ENCODE data around the gene CCDC33.

CCDC33 gene

DNA sequence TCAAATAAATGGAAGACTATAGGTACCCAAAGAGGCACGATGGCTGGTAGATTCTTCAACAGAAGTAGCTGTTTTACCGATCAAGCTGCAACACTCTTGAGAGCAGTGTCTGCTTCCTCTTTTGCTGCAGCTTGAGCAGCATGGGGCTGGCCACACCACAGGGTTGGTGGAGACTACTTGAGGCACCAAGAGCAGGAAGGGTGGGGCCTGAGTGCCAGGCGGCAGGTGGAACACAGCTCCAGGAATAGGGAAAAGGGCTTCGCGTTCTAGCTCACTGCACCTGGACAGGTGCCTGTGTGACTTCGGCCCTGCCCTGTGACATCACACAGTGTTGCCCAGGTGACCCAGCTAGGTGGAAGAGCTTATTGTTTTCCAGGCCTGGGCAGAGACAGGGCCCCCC lies at the start of gene CCDC33:
TSS of gene CCDC33 (plus strand) at position 365 of the 400 bp plus-strand sequence. CDS start 394 bp downstream, outside the sequence.
- no peak for DNase-seq (ENCODE audit: low read depth in 2 of 2)

GRCh38 chr15:74188216-74188615 lies 47.9 kb upstream of the CCDC33 start:
- DNase-seq (ENCODE audit: low read depth in 2 of 2), result no peak

GRCh38 chr15:74191798-74192197 lies 44.3 kb upstream of the CCDC33 start:
- no peak for DNase-seq (ENCODE audit: low read depth in 2 of 2)

DNA sequence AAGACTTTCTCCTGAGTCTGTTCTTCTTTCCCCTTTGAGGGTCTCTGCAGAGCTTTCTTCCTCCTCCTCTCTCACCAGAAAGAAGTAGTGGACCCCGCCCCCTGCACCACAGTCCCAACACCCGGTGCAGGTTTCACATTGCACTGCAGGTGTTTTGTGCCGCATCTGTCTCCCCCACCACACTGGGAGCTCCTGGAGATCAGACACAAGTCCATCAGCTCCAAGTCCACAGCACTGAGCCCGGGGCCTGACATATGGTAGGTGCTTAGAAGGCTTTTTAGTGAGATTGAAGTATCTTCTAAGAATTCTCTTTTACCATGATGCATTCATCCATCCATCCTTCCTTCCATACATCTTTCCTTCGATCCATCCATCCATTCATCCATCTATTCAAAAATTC lies 43.4 kb upstream of the CCDC33 start:
- no peak for DNase-seq (ENCODE audit: low read depth in 2 of 2)

DNA sequence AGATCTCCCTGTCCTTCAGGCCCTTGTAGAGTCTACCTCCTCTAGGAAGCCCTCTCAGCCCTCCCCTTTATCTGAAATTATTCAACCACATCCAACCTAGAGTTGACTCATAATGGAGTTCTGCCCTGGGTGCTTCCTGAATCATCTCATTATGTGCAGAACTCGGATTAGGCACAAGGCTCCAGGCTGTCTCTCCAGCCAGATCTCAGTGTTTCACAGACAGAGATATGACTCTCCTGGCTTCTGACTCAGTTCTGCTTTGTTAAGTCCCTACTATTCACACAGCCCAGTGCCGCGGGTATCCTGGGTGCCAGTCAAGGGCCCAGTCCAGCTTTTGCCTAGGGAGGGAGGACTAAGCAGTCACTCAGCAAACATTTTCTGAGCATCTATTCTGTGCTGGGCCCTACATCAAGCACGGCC lies 42.8 kb upstream of the CCDC33 start:
- no peak for DNase-seq (ENCODE audit: low read depth in 2 of 2)

GRCh38 chr15:74193905-74194304 lies 42.2 kb upstream of the CCDC33 start:
- DNase-seq (ENCODE audit: low read depth in 2 of 2), result no peak

DNA sequence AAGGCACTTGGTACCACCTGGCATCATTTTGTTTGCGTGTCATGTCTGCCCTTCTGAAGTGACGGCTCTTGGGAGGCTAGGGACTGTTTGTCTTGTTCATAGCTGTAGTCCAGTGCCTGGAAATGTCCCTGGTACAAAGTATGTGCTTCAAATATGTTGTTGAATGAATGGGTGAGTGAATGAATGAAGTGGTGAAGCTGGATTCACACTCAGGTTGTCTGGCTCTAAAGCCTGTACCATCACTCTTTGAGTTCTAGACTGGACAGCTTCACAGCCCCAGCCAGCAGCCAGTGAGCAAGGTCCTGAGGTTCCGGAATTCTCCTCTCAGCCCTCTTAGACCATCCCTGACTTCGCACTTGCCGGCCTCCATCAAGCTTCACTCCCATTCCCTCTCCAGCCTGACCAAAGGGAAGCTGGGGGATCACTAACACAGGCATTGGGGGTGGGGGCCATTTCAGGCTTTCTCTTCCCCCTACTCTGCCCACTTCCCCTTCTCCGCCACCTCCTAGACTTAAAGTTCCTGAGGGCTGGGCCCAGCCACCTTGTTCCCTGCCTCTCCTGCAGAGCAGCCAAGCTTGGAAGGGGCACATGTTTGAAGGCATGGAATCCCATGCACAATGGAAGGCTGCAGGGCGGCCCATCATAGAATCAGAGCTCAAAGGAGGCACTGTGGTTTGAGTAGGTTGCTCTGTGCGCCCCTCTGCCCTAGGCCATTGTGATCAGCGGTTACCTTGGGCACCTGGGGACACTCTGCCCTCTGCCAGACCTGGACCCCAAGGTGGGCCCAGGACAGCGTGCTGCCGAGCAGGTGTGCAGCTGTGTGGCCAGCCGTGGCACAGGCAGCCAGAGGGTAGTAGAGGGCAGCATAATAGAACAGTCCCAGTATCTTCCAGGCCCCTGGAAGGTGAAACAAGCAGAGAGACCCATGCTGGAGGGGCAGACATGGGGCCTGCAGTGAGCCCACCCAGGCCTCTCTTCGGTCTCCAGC lies 41.3 kb upstream of the CCDC33 start:
- no peak for DNase-seq (ENCODE audit: low read depth in 2 of 2)

DNA sequence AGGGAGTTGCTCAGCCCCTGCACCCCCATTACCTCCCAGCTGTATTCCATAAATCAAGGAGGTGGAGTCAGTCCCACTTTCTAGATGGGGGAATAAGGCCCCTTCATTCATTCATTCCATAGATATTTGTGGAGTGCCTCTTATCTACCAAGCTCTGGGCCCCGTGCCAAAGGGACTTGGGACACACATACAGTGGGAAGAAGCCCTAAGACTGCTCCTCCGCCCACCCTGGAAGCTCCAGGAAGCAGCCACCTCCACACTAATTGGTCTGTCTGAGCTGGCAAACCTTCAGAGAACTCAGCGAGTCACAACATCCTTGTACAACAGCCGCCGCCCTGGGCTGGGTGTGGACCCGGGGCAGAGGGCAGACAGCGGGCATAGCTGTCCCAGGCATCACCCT lies 40.0 kb upstream of the CCDC33 start:
- DNase-seq (ENCODE audit: low read depth in 2 of 2), result no peak

DNA sequence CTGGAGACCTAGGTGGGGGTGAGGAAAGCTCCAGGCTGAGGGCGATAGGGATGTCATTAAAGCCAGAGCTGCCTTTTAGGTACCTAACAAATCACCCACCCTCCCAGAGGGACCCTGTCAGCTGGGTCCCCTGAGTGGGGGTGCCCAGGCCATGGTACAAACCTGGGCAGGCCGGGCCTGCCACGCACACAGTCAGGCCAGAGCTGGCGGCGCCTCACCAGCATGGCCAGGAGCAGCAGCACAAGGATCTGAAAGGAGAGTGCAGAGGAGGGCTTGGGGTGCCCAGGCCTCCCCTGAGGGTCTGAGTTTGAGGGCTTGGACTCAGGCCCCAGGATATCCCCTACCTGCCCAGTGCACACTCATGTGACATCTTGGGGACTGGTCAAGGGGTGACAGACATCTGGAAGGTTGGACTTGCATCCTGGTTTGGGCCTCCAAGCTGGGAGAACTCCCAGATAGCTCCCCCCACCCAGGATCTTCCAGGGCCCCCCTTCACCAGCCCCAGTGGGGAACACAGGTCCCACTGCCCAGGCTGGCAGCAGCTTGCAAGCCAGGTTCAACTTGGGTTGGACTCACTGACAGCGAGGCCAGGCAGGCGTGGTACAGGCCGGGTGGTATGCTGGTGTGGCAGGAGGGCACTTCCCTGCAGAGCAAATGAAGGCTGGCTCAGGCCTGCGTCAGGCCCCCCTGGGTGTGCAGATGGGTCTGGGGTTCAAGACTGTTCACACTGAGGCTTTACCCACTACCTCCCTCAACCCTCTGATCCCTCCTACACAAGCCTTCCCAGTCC lies 38.8 kb upstream of the CCDC33 start:
- DNase-seq (ENCODE audit: low read depth in 2 of 2), result no peak

- DNase-seq (ENCODE audit: low read depth in 2 of 2), result no peak
Observed at GRCh38 chr15:74199297-74199652, 36.9 kb upstream of the CCDC33 start.

DNA sequence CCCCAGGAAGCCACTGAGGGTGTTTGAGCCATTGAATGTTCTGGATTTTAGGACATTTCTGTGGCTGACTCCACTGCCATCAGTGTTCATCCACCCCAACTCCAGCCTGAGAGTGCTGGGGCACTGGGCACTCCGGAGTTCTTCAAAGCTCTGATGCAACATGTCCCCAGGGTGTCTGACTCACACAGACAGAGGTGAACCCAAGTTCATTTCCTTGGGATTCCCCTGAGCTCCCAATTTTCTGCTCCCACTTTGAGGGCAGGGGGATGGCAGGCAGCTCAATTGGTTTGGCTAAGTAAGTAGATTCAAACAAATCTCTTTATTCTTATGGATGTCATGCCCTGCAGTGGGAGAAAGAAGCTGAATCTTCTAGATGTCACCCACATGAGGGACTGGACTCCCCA lies 35.7 kb upstream of the CCDC33 start:
- no peak for DNase-seq (ENCODE audit: low read depth in 2 of 2)

DNA sequence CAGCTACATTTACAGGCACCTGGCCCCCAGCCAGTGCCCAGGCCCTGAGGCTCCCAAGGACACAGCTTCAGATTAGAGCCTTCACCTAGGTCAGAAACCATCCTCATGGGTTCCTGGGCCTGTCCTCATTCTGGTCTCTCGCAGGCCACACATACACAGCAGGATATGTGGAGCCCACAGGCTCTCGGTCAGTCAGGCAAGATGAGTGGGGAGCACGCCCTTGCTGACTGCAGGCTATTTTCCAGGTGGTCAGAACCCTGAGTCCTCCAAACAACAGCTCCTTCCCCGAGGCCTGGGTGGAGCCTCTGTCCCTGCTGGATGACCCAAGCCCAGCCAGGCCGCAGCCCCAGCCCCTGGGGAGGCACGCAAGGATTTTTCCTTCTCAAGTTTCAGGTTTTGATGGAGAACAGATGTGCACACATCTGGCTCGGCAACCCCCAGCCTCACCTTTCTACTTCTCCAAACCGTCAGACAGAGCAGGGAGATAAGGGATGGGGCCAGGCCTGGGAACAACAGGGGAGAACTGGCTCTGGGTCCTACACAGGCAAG lies 35.2 kb upstream of the CCDC33 start:
- DNase-seq (ENCODE audit: low read depth in 2 of 2), result no peak

DNA sequence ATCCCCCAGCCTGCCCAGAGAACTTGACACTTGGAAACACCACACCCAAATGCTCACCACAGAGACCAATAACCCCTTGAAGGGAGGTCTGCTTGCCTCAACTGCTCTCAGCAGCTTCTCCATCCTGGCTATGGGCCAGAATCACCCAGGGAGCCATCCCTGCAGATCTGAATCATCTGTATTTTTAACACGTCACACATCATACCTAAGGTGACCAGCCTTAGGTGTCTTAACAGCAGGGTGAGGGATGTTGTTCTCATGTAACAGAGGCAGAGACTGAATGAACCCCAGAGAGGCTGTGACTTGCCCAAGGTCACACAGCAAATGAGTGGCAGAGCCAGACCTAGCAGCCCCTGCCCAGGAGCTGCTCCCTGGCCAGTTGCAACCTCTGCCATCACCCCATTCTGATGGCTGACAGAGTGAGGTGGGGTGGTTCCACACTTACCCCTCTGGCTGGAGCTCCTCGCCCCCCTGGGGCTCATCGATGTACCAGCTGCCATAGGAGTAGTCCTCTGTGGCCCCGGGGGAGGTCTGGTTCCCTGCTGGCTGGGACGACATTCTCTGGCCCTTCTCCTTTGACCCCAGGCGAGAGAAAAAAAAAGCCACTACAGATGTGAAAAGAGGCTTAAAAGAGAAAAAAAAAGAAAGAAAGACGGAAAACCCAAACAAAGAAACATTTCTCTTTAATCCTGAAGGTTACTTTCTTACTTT lies 34.3 kb upstream of the CCDC33 start:
- DNase-seq (ENCODE audit: low read depth in 2 of 2), result no peak

DNA sequence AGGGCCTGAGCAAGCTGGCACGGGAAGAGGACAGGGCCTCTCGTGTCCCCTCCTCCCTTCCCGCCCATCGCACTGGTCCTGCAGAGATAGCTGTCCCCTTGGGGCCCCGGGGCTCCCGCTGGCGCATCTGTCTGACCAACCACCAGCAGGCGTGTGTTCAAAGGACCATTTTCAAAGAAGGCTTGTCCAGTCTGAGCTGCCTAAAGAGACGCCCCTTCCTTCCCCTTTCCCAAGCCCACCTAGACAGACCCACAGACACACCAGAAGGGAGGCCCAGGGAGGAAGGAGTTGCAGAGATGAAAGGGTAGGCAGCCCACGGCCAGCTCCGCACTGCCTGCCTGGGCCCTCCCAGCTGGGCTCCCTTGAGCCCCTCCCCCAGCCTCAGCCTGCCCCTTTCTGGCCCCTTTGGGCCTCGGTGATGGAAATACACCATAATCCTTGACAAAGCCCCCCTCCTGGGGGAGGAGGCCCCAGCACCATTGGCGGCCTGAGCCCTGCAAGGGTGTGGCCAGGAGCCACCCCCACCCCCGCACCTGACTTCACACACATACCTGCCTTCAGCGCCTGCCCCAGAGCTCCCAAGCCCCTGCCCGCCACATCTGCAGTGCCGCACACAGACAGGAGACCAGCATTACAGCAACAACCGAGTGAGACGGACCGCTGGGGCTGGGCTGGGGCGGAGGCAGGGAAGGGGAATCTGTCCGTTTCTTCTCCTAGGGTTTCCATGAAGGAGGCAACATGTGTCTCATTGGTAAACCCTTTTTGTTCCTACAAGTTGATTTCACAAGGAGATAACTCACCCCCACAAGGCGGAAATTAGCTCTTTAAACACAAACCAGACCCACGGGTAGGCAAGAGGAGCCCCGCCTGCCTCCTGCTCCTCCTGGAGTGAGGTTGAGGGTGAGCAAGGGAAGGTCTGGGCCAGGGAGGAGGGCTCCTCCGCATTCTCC lies 33.4 kb upstream of the CCDC33 start, which contains the start of gene STRA6:
TSS of gene STRA6 (minus strand) at position 336 of the 950 bp plus-strand sequence. CDS start 520 bp downstream, outside the sequence.
- DNase-seq (ENCODE audit: low read depth in 2 of 2), result no peak

DNA sequence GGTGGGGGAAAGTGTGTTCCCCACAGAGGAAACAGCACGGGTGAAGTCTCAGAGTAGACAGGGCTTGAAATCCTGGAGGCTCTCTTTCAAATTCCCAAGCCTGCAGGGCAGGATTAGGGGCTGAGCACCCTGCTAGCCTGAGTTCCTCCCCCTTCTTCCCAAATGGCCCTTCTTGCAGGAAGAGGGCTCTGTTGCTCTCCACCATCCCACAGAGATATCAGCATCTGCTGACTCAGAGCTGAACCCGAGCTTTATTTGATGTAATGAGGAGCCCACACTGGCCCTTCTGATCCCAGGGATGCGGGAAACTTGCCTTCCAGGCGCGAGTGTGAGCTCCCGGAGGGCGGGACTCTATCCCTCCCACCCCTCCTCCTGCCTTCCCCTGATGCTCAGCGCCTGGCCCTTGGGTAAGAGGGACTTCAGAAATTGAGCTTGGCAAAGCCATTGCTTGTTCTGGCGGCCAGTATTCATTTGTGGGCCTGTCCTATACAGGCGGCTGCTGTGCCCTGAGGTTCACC lies 32.2 kb upstream of the CCDC33 start:
- DNase-seq (ENCODE audit: low read depth in 2 of 2), result no peak

DNA sequence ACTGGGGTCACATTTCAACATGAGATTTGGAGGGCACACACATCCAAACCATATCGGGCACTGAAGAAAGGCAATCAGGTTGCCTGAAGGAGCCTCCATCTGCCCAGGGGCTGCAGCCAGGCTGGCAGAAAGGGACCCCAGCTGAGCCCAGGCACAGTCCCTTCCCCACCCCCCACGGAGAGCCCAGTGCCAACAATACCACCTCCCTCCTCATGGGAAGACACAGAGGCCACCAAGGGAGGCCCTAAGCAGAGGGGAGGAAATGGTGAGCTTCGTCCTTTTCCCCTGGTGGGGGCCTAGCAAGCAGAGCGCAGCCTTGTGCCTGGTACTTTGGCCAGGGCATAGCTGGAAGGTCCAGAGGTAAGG lies 30.6 kb upstream of the CCDC33 start:
- DNase-seq (ENCODE audit: low read depth in 2 of 2), result no peak

DNA sequence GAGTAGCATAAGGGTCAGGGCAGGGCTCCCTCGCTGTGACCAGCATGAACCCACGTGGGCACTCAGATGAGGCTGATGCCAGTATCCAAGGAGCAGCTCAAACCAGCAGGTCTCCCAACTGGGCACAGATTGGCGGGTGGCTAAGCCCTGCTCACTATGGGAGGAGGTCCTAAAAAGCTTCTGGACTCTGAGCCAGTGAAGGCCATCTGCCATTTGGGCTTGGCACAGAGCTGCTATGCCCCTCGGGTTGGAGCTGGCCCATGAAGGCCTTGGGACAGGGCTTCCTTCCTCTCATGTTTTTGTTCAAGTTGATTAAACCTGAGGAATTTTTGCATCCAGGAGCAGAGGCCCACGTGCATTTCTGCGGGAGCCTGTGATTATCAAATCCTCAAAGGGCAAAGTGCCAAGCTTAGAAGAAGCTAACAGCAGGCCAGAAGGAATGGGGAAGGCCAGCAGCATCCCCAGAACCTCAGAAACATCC lies 29.3 kb upstream of the CCDC33 start:
- no peak for DNase-seq (ENCODE audit: low read depth in 2 of 2)

DNA sequence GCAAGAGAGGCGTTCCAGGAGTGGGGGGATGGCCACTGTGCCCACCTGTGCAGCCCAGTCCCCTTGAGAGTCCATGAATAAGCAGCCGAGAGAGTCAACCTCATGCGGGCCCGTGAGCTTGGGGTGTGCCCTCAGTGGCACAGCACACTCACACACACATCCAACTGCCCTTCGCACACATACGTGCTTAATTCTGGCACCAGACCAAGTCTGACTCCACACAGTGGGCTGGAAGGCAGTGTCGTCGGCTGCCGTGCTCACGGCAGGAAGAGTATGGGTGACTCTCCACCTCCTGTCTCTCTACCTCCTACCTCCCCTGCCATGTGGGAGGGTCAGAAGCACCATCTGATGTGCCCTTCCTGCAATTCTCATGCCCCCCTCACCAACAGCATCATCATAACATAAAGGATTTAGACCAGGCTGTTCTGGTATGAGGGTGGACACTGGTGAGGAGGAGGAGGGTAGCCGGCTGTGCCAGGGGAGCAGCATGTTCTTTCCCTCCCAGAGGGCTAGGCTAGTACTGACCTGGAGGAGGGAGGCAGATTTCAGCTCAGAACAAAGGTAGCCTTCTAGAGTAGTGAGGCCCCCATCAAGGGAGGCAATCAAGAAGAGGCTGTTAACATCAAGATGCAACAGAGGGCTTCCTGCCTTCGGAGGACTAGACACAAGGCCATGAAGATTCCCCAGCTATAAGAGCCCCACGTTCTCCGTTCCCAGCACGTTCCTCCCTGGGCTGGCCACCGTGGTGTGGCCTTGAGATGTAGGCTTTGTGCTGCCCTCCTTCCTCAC lies 28.3 kb upstream of the CCDC33 start:
- DNase-seq (ENCODE audit: low read depth in 2 of 2), result no peak

- no peak for DNase-seq (ENCODE audit: low read depth in 2 of 2)
Observed at GRCh38 chr15:74208496-74208895, 27.6 kb upstream of the CCDC33 start.
